Activated CD4-positive, alpha-beta T cell treated with anti-CD3 and anti-CD28 coated beads for 24 hours (primary cell): ENCODE data around the gene AKT2.

Experiments used
- DNase-seq, 2 donors: peaks; one replicate each; pipeline ENCODE4 v3.0.0-alpha.2; 2020; ENCODE audit warnings: low read depth in 2 of 2

Gene AKT2

DNA sequence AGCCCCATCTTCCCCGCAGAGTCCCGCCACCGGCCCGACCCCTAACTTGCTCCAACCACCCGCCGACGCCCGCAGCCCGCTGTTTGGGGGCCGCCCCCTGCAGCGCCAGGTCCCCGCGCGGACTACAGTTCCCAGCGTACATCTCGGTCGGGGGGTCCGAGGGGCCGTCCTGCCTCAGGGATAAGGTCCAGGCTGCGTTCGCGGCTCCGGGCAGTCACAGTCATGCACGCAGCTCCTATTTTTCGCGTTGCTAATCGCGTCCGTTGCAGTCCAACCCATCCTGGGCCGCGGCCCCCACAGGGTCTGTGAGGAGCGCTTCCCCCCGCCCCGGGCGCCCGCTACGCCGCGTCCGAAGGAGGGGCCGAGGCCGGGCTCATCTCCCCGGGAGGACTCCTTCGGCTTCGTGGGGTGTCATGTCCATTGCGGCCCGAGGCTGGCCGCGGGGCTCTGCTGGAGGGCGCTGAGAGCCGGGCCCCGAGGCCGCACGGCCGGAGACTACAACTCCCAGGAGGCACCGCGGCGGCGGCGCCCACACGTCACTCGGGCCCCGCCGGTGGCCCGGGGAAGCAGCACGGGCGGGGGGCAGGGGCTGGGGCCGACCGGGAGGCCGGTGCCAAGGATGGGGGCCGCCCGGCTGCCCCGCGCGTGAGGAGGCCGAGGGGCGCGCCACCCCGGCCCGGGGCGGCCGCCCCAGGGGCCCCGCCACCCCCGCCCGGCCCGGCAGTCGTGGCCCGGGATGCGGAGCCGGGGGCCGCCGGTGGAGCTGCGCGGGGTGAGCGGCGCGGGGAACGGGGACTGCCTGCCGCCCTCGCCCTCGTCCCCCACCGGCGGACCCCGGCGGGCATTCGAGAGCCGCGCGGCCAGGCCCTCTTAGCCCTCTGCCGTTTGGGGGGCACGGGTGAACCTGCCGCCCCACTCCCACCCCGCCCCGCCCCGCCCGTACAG lies 94.0 kb downstream of the AKT2 start, which contains the start of gene MAP3K10:
TSS of gene MAP3K10 (plus strand) at position 536 of the 945 bp plus-strand sequence. CDS start 606 bp downstream, outside the sequence.
- peak; percentile 60 to 72 for DNase-seq

DNA sequence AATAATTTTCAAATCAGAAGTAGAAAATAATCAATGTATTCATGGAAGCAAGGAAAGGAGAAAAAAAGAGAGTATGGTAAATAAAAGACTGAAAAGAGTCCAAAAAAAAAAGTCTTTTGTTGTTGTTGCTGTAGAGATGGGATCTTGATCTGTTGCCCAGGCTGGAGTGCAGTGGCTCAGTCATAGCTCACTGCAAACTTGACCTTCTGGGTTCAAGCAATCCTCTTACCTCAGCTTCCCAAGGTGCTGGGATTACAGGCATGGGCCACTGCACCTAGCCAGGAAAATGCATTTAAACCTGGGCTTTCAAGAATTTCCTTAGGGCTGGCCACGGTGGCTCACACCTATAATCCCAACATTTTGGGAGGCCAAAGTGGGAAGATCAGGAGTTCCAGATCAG lies 100.9 kb downstream of the AKT2 start:
- no peak for DNase-seq
